Liver (tissue), 9 donors: ENCODE results near the gene KIR3DL2. TPM values are rescaled to one million over a fixed set of nuclear protein-coding genes. Genes with fewer than 3 reads are reported as not detected.
"Not testable (repeated sequence)": the region's sequence is repeated elsewhere in the genome, so short reads cannot be mapped to it uniquely, and the experiment has no call there.

Experiments used
- DNase-seq: peaks from one replicate; pipeline ENCODE4 v3.0.0-alpha.2; 2017; ENCODE audit warnings: low spot score
- H3K27ac ChIP-seq, 2 donors: one replicate each; pipeline ENCODE4 v1.7.0; 2013; ENCODE audit warnings: inconsistent platforms in 2 of 2, low read length in 2 of 2, control low read depth in 1 of 2, low read depth in 1 of 2, mild to moderate bottlenecking in 1 of 2
- H3K27me3 ChIP-seq, 4 donors: one replicate each; pipeline versions ENCODE4 v1.6.1 to v1.7.0; 2013; ENCODE audit warnings: low read length in 3 of 4, inconsistent platforms in 1 of 4, mild to moderate bottlenecking in 1 of 4, moderate library complexity in 1 of 4; ENCODE audit not compliant: control insufficient read depth in 4 of 4, insufficient read depth in 4 of 4
- H3K36me3 ChIP-seq, 4 donors: one replicate each; pipeline versions ENCODE4 v1.6.1 to v1.7.0; 2013; ENCODE audit warnings: low read length in 3 of 4, mild to moderate bottlenecking in 3 of 4, low read depth in 1 of 4, moderate library complexity in 1 of 4; ENCODE audit not compliant: control insufficient read depth in 4 of 4, insufficient read depth in 3 of 4
- H3K4me1 ChIP-seq, 4 donors: one replicate each; pipeline versions ENCODE4 v1.6.1 to v1.7.0; 2013; ENCODE audit warnings: low read length in 3 of 4, mild to moderate bottlenecking in 3 of 4, moderate library complexity in 1 of 4; ENCODE audit not compliant: control insufficient read depth in 4 of 4, insufficient read depth in 4 of 4
- H3K4me3 ChIP-seq, 3 donors: one replicate each; pipeline versions ENCODE4 v1.6.1 to v1.7.0; 2013; ENCODE audit warnings: low read length in 3 of 3, control low read depth in 1 of 3, low read depth in 1 of 3, mild to moderate bottlenecking in 1 of 3
- H3K9ac ChIP-seq, 2 donors: one replicate each; pipeline ENCODE4 v1.7.0; 2013; ENCODE audit warnings: low read length in 2 of 2, mild to moderate bottlenecking in 2 of 2, moderate library complexity in 2 of 2, control low read depth in 1 of 2, low read depth in 1 of 2
- H3K9me3 ChIP-seq, 4 donors: one replicate each; pipeline versions ENCODE4 v1.6.1 to v1.7.0; 2013; ENCODE audit warnings: low read length in 3 of 4; ENCODE audit not compliant: control insufficient read depth in 4 of 4
- ATF3 ChIP-seq: IDR thresholded peaks from 2 replicates; pipeline ENCODE4 v1.6.1; 2016; ENCODE audit warnings: antibody characterized with exemption
- FOXA1 ChIP-seq: IDR thresholded peaks from 2 replicates; pipeline ENCODE4 v1.6.1; 2016; ENCODE audit warnings: antibody characterized with exemption
- HNF4A ChIP-seq, 2 donors: conservative IDR thresholded peaks; 2 replicates each; pipeline ENCODE4 v1.6.1; 2016; ENCODE audit warnings: antibody characterized with exemption in 2 of 2, mild to moderate bottlenecking in 2 of 2
- HNF4G ChIP-seq: IDR thresholded peaks from 2 replicates; pipeline ENCODE4 v1.6.1; 2016; ENCODE audit warnings: antibody characterized with exemption
- JUND ChIP-seq, 2 donors: IDR thresholded peaks; 2 replicates each; pipeline ENCODE4 v1.6.1; 2016; ENCODE audit warnings: antibody characterized with exemption in 2 of 2
- MAX ChIP-seq: IDR thresholded peaks from 2 replicates; pipeline ENCODE4 v1.6.1; 2016; ENCODE audit warnings: antibody characterized with exemption
- NR2F2 ChIP-seq: IDR thresholded peaks from 2 replicates; pipeline ENCODE4 v1.6.1; 2016; ENCODE audit warnings: antibody characterized with exemption
- RAD21 ChIP-seq, 2 donors: IDR thresholded peaks; 2 replicates each; pipeline ENCODE4 v1.6.1; 2016; ENCODE audit warnings: antibody characterized with exemption in 2 of 2, mild to moderate bottlenecking in 2 of 2
- TAF1 ChIP-seq: conservative IDR thresholded peaks from 2 replicates; pipeline ENCODE4 v1.6.1; 2016; ENCODE audit warnings: antibody characterized with exemption, mild to moderate bottlenecking
- YY1 ChIP-seq: IDR thresholded peaks from 2 replicates; pipeline ENCODE4 v1.6.1; 2016; ENCODE audit warnings: antibody characterized with exemption, mild to moderate bottlenecking
- WGBS: extraction: QIAGEN DNeasy Blood & Tissue Kit; methylation state at CpG from one replicate; pipeline ENCODE4 v1.1.7; 2013; 5-methylcytosine and 5-hydroxymethylcytosine counted together
- polyA plus RNA-seq, 2 donors: library from polyadenylated mRNA; stranded (reverse) in 1 of 2; unstranded in 1 of 2; fragments of 200-250 nt in 1 of 2; fragments of >200 nt in 1 of 2; fragmentation: Nextera tagmentation in 1 of 2; extraction: Ambion mirVana in 1 of 2; gene quantifications; one replicate each; pipeline versions ENCODE4 v1.2.1 to v1.2.3, GENCODE V29; 2013 to 2015
- total RNA-seq, 2 donors: library from RNA; depleted of rRNA; stranded (reverse); fragments of >200 nt; gene quantifications; one replicate each; pipeline ENCODE4 v1.2.3, GENCODE V29; 2014
- TF ChIP-seq, protein P1 (sequence below): fragments of 150-350 bp; IDR thresholded peaks from 2 replicates; pipeline ENCODE4 v1.5.1; 2017; ENCODE audit warnings: improper control_type of control experiment, low read depth, low read length; ENCODE audit not compliant: missing input control
- donor health status: healthy.
- donor health status: healthy.
- donor health status: healthy.
- donor health status: healthy.
- donor health status: healthy.

KIR3DL2 gene
- total and polyA plus RNA-seq, 4 donors, result 0.08 TPM; not detected in 3

DNA sequence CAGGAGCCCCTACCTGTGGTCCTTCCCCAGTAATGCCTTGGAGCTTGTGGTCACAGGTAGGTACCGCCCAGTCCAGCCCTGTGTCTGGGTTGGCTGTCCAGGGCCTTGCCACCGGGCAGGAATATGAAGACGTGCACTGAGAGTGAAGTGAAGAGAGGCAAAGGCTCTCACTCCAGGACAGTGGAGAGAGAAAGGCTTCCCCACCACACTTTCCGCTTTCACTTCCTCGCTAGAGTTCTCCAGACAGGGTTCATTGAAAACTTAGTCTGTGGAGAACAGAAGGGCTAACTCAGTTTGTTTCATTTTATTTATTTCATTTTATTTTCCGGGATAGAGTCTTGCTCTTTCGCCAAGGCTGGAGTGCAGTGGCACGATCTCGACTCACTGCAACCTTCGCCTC, 38.0 kb downstream of the KIR3DL2 start:
- DNase-seq, result no peak
- TF ChIP-seq MAX, result no peak
- no peak for TF ChIP-seq NR2F2
- TF ChIP-seq TAF1, result no peak
- TF ChIP-seq HNF4G, result no peak
- no peak for TF ChIP-seq RAD21 (IDR thresholded peaks at IDR 0.05)
- TF ChIP-seq YY1, result no peak

GRCh38 chr19:54889566-54889965, 39.3 kb downstream of the KIR3DL2 start:
- DNase-seq, result no peak
- WGBS, result 76% methylated on average over 11 of the region's 11 CpGs
- no peaks in the 10 kb centered on the region for H3K4me1 ChIP-seq

More for the DNA sequence above, 38.0 kb downstream of the KIR3DL2 start:
- H3K4me1 ChIP-seq, result no peaks in the 10 kb centered on the region
- no peaks in the 10 kb centered on the region for H3K36me3 ChIP-seq
- WGBS, result 87% methylated on average over 10 of the region's 10 CpGs
- H3K4me3 ChIP-seq, result no peak overlapping the region
- H3K9me3 ChIP-seq, result no peaks in the 10 kb centered on the region
- no peaks in the 10 kb centered on the region for H3K27me3 ChIP-seq
- H3K9ac ChIP-seq, result no peak overlapping the region
- H3K27ac ChIP-seq, result no peak overlapping the region

DNA sequence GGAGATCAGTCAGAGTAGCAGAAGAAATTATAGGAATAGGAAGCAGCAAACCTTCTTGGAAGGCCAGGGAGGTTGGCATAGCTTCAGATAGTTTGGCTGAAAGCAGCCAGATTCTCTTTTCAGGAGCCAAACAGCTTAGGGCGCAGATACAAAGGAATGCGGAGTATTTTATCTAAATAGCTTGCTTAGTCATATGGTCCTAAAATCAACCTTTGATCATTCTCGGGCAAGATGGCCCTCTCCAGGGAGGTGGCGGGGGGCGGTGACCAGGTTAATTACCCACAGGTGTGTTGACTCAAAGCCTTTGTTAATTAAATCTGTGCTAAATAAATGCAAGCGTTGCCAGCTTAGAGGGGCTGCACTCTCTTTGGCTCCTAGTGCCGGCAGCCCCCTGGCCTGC, 43.2 kb downstream of the KIR3DL2 start:
- no peaks in the 10 kb centered on the region for H3K36me3 ChIP-seq
- H3K27ac ChIP-seq, result no peak overlapping the region
- 43% methylated on average over 7 of the region's 7 CpGs for WGBS
- H3K4me1 ChIP-seq, result no peaks in the 10 kb centered on the region
- H3K27me3 ChIP-seq, result no peaks in the 10 kb centered on the region
- TF ChIP-seq, protein P1, sequence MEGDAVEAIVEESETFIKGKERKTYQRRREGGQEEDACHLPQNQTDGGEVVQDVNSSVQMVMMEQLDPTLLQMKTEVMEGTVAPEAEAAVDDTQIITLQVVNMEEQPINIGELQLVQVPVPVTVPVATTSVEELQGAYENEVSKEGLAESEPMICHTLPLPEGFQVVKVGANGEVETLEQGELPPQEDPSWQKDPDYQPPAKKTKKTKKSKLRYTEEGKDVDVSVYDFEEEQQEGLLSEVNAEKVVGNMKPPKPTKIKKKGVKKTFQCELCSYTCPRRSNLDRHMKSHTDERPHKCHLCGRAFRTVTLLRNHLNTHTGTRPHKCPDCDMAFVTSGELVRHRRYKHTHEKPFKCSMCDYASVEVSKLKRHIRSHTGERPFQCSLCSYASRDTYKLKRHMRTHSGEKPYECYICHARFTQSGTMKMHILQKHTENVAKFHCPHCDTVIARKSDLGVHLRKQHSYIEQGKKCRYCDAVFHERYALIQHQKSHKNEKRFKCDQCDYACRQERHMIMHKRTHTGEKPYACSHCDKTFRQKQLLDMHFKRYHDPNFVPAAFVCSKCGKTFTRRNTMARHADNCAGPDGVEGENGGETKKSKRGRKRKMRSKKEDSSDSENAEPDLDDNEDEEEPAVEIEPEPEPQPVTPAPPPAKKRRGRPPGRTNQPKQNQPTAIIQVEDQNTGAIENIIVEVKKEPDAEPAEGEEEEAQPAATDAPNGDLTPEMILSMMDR, result no peak
- TF ChIP-seq JUND (IDR thresholded peaks at IDR 0.05) (no peak), FOXA1 (no peak), YY1 (no peak), HNF4A (conservative IDR thresholded peaks at IDR 0.05) (no peak), ATF3 (no peak), MAX (no peak)
- no peaks in the 10 kb centered on the region for H3K9me3 ChIP-seq
- no peak overlapping the region for H3K4me3 ChIP-seq
- H3K9ac ChIP-seq, result no peak overlapping the region
- no peak for DNase-seq

More at GRCh38 chr19:54889566-54889965, 39.3 kb downstream of the KIR3DL2 start:
- no peaks in the 10 kb centered on the region for H3K9me3 ChIP-seq
- no peak overlapping the region for H3K4me3 ChIP-seq
- no peak overlapping the region for H3K9ac ChIP-seq
- TF ChIP-seq RAD21 (IDR thresholded peaks at IDR 0.05), result no peak
- TF ChIP-seq NR2F2, result no peak
- H3K36me3 ChIP-seq, result no peaks in the 10 kb centered on the region
- H3K27ac ChIP-seq, result no peak overlapping the region
- no peaks in the 10 kb centered on the region for H3K27me3 ChIP-seq

DNA sequence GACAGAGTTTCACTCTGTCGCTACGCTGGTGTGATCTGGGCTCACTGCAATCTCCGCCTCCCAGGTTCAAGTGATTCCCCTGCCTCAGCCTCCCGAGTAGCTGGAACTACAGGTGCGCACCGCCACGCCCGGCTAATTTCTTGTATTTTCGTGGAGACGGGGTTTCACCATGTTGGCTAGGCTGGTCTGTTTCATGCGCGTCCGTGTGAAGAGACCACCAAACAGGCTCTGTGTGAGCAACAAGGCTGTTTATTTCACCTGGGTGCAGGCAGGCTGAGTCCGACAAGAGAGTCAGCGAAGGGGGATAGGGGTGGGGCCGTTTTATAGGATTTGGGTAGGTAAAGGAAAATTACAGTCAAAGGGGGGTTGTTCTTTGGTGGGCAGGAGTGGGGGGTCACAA, 43.9 kb downstream of the KIR3DL2 start:
- not testable (repeated sequence) for H3K9ac ChIP-seq, H3K36me3 ChIP-seq, H3K9me3 ChIP-seq, H3K27me3 ChIP-seq, H3K4me1 ChIP-seq, H3K27ac ChIP-seq, DNase-seq, H3K4me3 ChIP-seq
- 86% methylated on average over 16 of the region's 16 CpGs for WGBS
